ENCODE measurements around the gene CHID1.

Gene CHID1

DNA sequence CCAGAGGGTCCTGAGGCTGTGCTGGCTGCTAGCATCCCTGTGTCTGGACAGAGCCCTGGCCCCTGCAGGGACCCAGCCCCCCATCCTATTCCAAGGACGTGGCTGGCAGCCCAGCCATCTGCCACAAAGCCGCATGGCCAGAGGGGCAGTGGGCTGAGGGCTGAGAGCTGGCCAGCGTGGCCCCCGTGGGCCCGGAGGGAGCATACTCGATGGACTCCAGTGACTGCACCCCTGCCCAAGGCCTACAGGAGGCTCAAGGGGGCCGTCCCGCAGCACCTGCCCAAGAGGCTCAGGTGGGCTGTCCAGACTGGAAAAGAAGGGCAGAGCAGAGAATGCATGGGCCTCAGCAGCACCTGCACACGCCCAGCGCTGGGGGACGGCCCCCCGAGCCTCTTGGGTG lies 54.8 kb downstream of the CHID1 start:
- H3K27me3 ChIP-seq (ENCODE audit: control insufficient read depth in 1 of 2, insufficient read depth in 1 of 2, low read length in 2 of 2): no peaks in the 10 kb centered on the region
- H2BK120ac ChIP-seq (ENCODE audit: low read depth, low read length): no peak overlapping the region
- H3K23ac ChIP-seq (ENCODE audit: low read length in 2 of 2): no peak overlapping the region
- H4K91ac ChIP-seq (ENCODE audit: low read length): no peak overlapping the region
- no peak overlapping the region for H3K4me2 ChIP-seq (ENCODE audit: low read length, poor library complexity, severe bottlenecking)
- peaks cover 38% of the 10 kb centered on the region for H3K79me1 ChIP-seq (replicated peaks; ENCODE audit: low read length, poor library complexity, severe bottlenecking)
- no peak overlapping the region for H2AK5ac ChIP-seq (ENCODE audit: low read length, severe bottlenecking)
- no peak overlapping the region for H3K27ac ChIP-seq (ENCODE audit: low read length, poor library complexity, severe bottlenecking)
- 93% methylated on average over 12 of the region's 12 CpGs for WGBS
- H3K9me3 ChIP-seq (ENCODE audit: control insufficient read depth, low read length): no peaks in the 10 kb centered on the region
- H3K14ac ChIP-seq (ENCODE audit: low read length in 2 of 2): no peak overlapping the region
- H3K9ac ChIP-seq (ENCODE audit: low read length): no peak overlapping the region
- no peak for DNase-seq
- H3K4me3 ChIP-seq (ENCODE audit: insufficient read depth in 1 of 2, low read depth in 1 of 2, low read length in 2 of 2): no peak overlapping the region
- H2AFZ ChIP-seq (ENCODE audit: low read depth, low read length): no peak overlapping the region
- no peak overlapping the region for H2BK5ac ChIP-seq (ENCODE audit: low read depth, low read length, poor library complexity, severe bottlenecking)
- H3K4ac ChIP-seq (ENCODE audit: low read depth in 1 of 2, low read length in 2 of 2): no peak overlapping the region
- H2BK12ac ChIP-seq (ENCODE audit: low read length in 2 of 2): no peak overlapping the region
- peaks cover 69% of the 10 kb centered on the region for H3K4me1 ChIP-seq (ENCODE audit: control insufficient read depth, insufficient read depth, low read depth, low read length)
- no peak overlapping the region for H2BK15ac ChIP-seq (ENCODE audit: low read depth, poor library complexity, severe bottlenecking)
- H3K36me3 ChIP-seq (ENCODE audit: control insufficient read depth in 1 of 2, insufficient read depth in 2 of 2, low read depth in 1 of 2, low read length in 2 of 2): peaks cover 7 to 62% of the 10 kb centered on the region in 2 experiments
- H3K18ac ChIP-seq (ENCODE audit: low read depth in 1 of 2, low read length in 2 of 2): no peak overlapping the region
- no peak overlapping the region for H4K8ac ChIP-seq (ENCODE audit: low read length)

DNA sequence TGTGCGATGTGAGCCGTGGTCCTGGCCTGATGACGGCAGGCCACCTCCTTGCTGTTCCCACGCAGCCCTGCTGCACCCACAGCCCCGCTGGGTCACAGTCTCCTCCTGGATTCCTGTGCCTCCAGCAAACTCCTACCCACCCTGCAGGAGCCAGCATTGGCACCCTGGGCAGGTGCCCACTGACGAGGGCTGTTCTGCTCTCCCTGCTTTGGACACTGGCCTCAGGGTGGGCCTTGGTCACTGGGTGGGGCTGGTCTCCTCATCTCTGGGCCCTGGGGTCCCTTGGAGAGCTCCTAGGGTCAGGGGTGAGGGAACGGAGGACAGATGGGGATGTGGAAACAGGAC lies 55.3 kb downstream of the CHID1 start:
- Histone ChIP-seq H2BK120ac (ENCODE audit: low read depth, low read length) (no peak overlapping the region), H3K4me3 (ENCODE audit: insufficient read depth in 1 of 2, low read depth in 1 of 2, low read length in 2 of 2) (no peak overlapping the region), H3K4me2 (ENCODE audit: low read length, poor library complexity, severe bottlenecking) (no peak overlapping the region), H3K14ac (ENCODE audit: low read length in 2 of 2) (no peak overlapping the region), H3K23ac (ENCODE audit: low read length in 2 of 2) (no peak overlapping the region), H3K4ac (ENCODE audit: low read depth in 1 of 2, low read length in 2 of 2) (no peak overlapping the region), H3K27me3 (ENCODE audit: control insufficient read depth in 1 of 2, insufficient read depth in 1 of 2, low read length in 2 of 2) (no peaks in the 10 kb centered on the region), H4K8ac (ENCODE audit: low read length) (no peak overlapping the region), H3K4me1 (ENCODE audit: control insufficient read depth, insufficient read depth, low read depth, low read length) (peaks cover 69% of the 10 kb centered on the region), H4K91ac (ENCODE audit: low read length) (no peak overlapping the region), H3K36me3 (ENCODE audit: control insufficient read depth in 1 of 2, insufficient read depth in 2 of 2, low read depth in 1 of 2, low read length in 2 of 2) (peaks cover 7 to 61% of the 10 kb centered on the region in 2 experiments), H3K9ac (ENCODE audit: low read length) (no peak overlapping the region), H2BK12ac (ENCODE audit: low read length in 2 of 2) (no peak overlapping the region), H2BK15ac (ENCODE audit: low read depth, poor library complexity, severe bottlenecking) (no peak overlapping the region), H2BK5ac (ENCODE audit: low read depth, low read length, poor library complexity, severe bottlenecking) (no peak overlapping the region), H3K79me1 (replicated peaks; ENCODE audit: low read length, poor library complexity, severe bottlenecking) (peaks cover 38% of the 10 kb centered on the region), H3K18ac (ENCODE audit: low read depth in 1 of 2, low read length in 2 of 2) (no peak overlapping the region), H2AK5ac (ENCODE audit: low read length, severe bottlenecking) (no peak overlapping the region), H3K9me3 (ENCODE audit: control insufficient read depth, low read length) (no peaks in the 10 kb centered on the region), H3K27ac (ENCODE audit: low read length, poor library complexity, severe bottlenecking) (no peak overlapping the region), H2AFZ (ENCODE audit: low read depth, low read length) (no peak overlapping the region)
- WGBS: 99% methylated on average over 7 of the region's 7 CpGs
- DNase-seq: no peak

DNA sequence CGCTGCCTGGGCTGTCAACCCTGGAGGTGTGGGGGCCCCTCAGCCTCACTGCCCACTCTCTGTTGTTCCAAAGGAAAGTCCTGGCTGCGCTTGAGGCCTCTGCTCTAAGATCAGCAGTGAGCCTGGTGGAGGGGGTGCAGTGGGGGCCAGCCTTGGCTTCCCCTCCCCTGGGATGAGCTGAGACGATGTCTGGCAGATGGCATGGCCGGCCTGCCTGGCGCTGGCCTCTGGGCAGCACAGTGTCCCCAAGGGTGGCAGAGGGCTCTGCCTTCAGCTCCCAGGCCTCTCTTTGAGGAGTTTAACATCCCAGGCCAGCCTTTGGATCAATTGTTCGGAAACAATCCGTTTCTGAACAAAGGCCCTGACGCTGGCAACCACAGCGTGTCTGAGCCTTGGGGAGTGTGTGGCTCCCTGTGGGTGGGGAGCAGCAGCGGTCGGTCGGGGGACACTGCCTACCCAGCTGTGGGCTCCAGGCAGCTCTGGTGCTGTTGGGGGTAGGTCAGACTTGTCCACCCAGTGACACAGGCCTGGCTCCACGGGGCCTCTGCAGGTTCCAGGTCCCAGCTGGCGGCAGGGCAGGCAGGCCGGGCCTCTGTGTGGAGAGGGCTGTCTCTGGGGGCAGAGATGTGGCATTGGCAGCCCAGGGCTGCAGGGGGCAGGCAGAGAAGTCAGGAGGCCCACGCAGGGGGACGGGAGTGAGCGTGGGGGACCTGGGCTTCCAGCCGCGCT lies 55.8 kb downstream of the CHID1 start:
- Histone ChIP-seq H2AFZ (ENCODE audit: low read depth, low read length) (no peak overlapping the region), H4K91ac (ENCODE audit: low read length) (no peak overlapping the region), H3K9ac (ENCODE audit: low read length) (no peak overlapping the region), H3K23ac (ENCODE audit: low read length in 2 of 2) (no peak overlapping the region), H3K18ac (ENCODE audit: low read depth in 1 of 2, low read length in 2 of 2) (no peak overlapping the region), H3K4me3 (ENCODE audit: insufficient read depth in 1 of 2, low read depth in 1 of 2, low read length in 2 of 2) (no peak overlapping the region), H3K4ac (ENCODE audit: low read depth in 1 of 2, low read length in 2 of 2) (no peak overlapping the region), H3K4me1 (ENCODE audit: control insufficient read depth, insufficient read depth, low read depth, low read length) (peaks cover 67% of the 10 kb centered on the region), H2BK15ac (ENCODE audit: low read depth, poor library complexity, severe bottlenecking) (no peak overlapping the region), H2BK5ac (ENCODE audit: low read depth, low read length, poor library complexity, severe bottlenecking) (no peak overlapping the region), H3K9me3 (ENCODE audit: control insufficient read depth, low read length) (no peaks in the 10 kb centered on the region), H3K4me2 (ENCODE audit: low read length, poor library complexity, severe bottlenecking) (no peak overlapping the region), H2AK5ac (ENCODE audit: low read length, severe bottlenecking) (no peak overlapping the region), H3K14ac (ENCODE audit: low read length in 2 of 2) (no peak overlapping the region), H3K27ac (ENCODE audit: low read length, poor library complexity, severe bottlenecking) (no peak overlapping the region), H4K8ac (ENCODE audit: low read length) (no peak overlapping the region), H2BK120ac (ENCODE audit: low read depth, low read length) (no peak overlapping the region), H3K27me3 (ENCODE audit: control insufficient read depth in 1 of 2, insufficient read depth in 1 of 2, low read length in 2 of 2) (no peaks in the 10 kb centered on the region), H3K79me1 (replicated peaks; ENCODE audit: low read length, poor library complexity, severe bottlenecking) (peaks cover 33% of the 10 kb centered on the region), H2BK12ac (ENCODE audit: low read length in 2 of 2) (no peak overlapping the region), H3K36me3 (ENCODE audit: control insufficient read depth in 1 of 2, insufficient read depth in 2 of 2, low read depth in 1 of 2, low read length in 2 of 2) (peaks cover 7 to 58% of the 10 kb centered on the region in 2 experiments)
- no peak for DNase-seq
- WGBS: 90% methylated on average over 20 of the region's 20 CpGs

DNA sequence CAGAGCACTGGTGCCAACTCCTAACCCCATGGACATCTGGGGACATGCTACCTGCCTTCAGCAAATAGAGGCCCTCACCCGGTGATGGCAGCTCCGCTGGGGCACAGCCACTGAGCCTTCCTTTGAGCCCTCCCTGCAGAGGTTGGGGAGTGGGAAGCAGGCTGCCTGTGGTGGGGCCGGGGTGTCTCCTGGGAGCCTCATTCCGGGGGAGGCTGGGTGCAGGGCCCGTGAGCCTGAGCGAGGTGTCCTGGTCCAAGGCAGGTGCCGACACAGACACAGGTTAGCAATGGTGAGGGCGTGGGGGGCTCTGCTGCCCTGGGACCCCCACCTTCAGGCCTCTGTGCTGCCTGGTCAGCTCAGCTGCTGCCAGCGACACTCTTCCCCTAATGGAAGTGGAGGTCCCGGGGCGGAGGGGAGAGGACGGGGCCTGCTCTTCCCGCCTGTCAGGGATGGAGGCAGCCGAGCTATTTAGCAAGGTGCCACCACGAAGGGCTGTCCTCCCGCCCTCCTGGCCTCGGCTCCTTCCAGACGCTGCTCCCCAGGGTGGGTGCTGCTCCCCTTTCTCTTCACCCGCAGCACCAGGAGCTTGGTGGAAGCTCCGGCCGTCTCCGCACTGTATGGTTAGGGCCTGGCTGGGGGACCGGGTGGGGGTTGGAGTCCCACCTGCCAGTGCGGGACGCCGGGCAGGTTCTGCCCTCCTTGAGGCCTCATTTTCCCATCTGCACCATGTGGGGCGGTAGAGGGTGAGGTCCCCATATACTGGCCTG lies 56.7 kb downstream of the CHID1 start:
- peaks cover 63% of the 10 kb centered on the region for H3K4me1 ChIP-seq (ENCODE audit: control insufficient read depth, insufficient read depth, low read depth, low read length)
- H4K91ac ChIP-seq (ENCODE audit: low read length): no peak overlapping the region
- no peak overlapping the region for H2BK120ac ChIP-seq (ENCODE audit: low read depth, low read length)
- no peak overlapping the region for H4K8ac ChIP-seq (ENCODE audit: low read length)
- no peak overlapping the region for H3K23ac ChIP-seq (ENCODE audit: low read length in 2 of 2)
- H3K9me3 ChIP-seq (ENCODE audit: control insufficient read depth, low read length): no peaks in the 10 kb centered on the region
- no peaks in the 10 kb centered on the region for H3K27me3 ChIP-seq (ENCODE audit: control insufficient read depth in 1 of 2, insufficient read depth in 1 of 2, low read length in 2 of 2)
- no peak overlapping the region for H3K27ac ChIP-seq (ENCODE audit: low read length, poor library complexity, severe bottlenecking)
- H3K4ac ChIP-seq (ENCODE audit: low read depth in 1 of 2, low read length in 2 of 2): no peak overlapping the region
- no peak for DNase-seq
- no peak overlapping the region for H2AK5ac ChIP-seq (ENCODE audit: low read length, severe bottlenecking)
- H2AFZ ChIP-seq (ENCODE audit: low read depth, low read length): no peak overlapping the region
- peaks cover 31% of the 10 kb centered on the region for H3K79me1 ChIP-seq (replicated peaks; ENCODE audit: low read length, poor library complexity, severe bottlenecking)
- 96% methylated on average over 27 of the region's 27 CpGs for WGBS
- no peak overlapping the region for H2BK5ac ChIP-seq (ENCODE audit: low read depth, low read length, poor library complexity, severe bottlenecking)
- no peak overlapping the region for H3K4me2 ChIP-seq (ENCODE audit: low read length, poor library complexity, severe bottlenecking)
- no peak overlapping the region for H3K14ac ChIP-seq (ENCODE audit: low read length in 2 of 2)
- H3K36me3 ChIP-seq (ENCODE audit: control insufficient read depth in 1 of 2, insufficient read depth in 2 of 2, low read depth in 1 of 2, low read length in 2 of 2): peaks cover 7 to 55% of the 10 kb centered on the region in 2 experiments
- no peak overlapping the region for H3K4me3 ChIP-seq (ENCODE audit: insufficient read depth in 1 of 2, low read depth in 1 of 2, low read length in 2 of 2)
- no peak overlapping the region for H2BK12ac ChIP-seq (ENCODE audit: low read length in 2 of 2)
- no peak overlapping the region for H2BK15ac ChIP-seq (ENCODE audit: low read depth, poor library complexity, severe bottlenecking)
- H3K18ac ChIP-seq (ENCODE audit: low read depth in 1 of 2, low read length in 2 of 2): no peak overlapping the region
- no peak overlapping the region for H3K9ac ChIP-seq (ENCODE audit: low read length)

Data from mesenchymal stem cell (in vitro differentiated cells and primary cell).